HG03280 (cell line): ENCODE measurements around the gene AFTPH.

ENCODE experiments used
- ATAC-seq: cut with Tn5 transposase; IDR thresholded peaks from one replicate; pipeline ENCODE4 v1.9.1; 2021; ENCODE audit warnings: mild to moderate bottlenecking, moderate library complexity; ENCODE audit not compliant: unreplicated experiment

The AFTPH gene

GRCh38 chr2:64627860-64628841 is 104.0 kb downstream of the AFTPH start:
- no peak for ATAC-seq

GRCh38 chr2:64629329-64629781 is 105.2 kb downstream of the AFTPH start:
- ATAC-seq, result no peak

GRCh38 chr2:64629875-64630274 is 105.7 kb downstream of the AFTPH start:
- no peak for ATAC-seq

- ATAC-seq, result no peak
These were observed 106.6 kb downstream of the AFTPH start for GRCh38 chr2:64630752-64631151.

- no peak for ATAC-seq
These were observed 107.6 kb downstream of the AFTPH start for GRCh38 chr2:64631771-64632170.

GRCh38 chr2:64632835-64633819 is 109.0 kb downstream of the AFTPH start:
- no peak for ATAC-seq

- ATAC-seq, result no peak
These were observed 110.5 kb downstream of the AFTPH start for GRCh38 chr2:64634345-64635267.

- ATAC-seq, result no peak
These were observed 112.1 kb downstream of the AFTPH start for GRCh38 chr2:64635976-64636911.

GRCh38 chr2:64637000-64637635 is 113.0 kb downstream of the AFTPH start:
- ATAC-seq, result peak; percentile 58

GRCh38 chr2:64637931-64638330 is 113.8 kb downstream of the AFTPH start:
- no peak for ATAC-seq

- ATAC-seq, result no peak
These were observed 114.5 kb downstream of the AFTPH start for GRCh38 chr2:64638502-64639120.

GRCh38 chr2:64639691-64640090 is 115.6 kb downstream of the AFTPH start:
- no peak for ATAC-seq

GRCh38 chr2:64640153-64641044 is 116.3 kb downstream of the AFTPH start:
- ATAC-seq, result no peak

- ATAC-seq, result no peak
These were observed 117.5 kb downstream of the AFTPH start for GRCh38 chr2:64641599-64641998.
